ENCODE measurements around the gene PTGES3L.

The PTGES3L gene

DNA sequence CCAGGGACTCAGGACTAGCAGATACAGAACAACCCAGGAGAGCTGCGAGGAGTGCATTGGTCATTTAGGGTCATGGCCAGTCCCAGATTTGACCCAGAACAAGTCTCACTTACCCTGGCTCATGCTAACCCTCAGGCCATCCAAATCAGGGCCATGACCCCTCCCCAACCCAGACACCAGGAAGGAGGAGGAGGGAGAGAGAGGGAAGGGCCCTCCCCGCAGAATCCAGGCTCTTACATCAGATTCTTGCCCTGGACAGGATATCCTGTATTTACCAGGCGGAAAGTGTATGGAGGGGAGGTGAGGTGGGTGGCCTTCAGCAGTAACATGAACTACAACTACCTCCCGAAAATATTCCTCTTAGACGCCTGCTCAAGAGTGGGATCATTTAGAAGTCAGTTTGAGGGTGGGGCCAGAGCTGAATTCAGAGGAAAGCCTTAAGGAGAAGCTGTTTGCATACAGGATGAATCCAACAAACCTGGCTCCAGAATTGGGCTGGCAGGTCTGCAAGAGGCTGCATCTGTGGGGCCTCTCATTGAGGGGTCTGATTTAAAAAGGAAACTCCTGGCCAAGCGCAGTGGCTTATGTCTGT lies 40.2 kb upstream of the PTGES3L start:
- H3K4me3 ChIP-seq (ENCODE audit: low read length): no peak overlapping the region
- no peak overlapping the region for H3K9ac ChIP-seq (ENCODE audit: low read length)
- H3K27me3 ChIP-seq (ENCODE audit: control insufficient read depth, insufficient read depth, low read length): no peaks in the 10 kb centered on the region
- peaks cover 8% of the 10 kb centered on the region for H3K36me3 ChIP-seq (ENCODE audit: control insufficient read depth, insufficient read depth, low read length)
- peaks cover 13% of the 10 kb centered on the region for H3K4me1 ChIP-seq (ENCODE audit: control insufficient read depth, insufficient read depth, low read length)
- H3K27ac ChIP-seq (ENCODE audit: low read depth, low read length): peak overlapping the region; percentile 50

DNA sequence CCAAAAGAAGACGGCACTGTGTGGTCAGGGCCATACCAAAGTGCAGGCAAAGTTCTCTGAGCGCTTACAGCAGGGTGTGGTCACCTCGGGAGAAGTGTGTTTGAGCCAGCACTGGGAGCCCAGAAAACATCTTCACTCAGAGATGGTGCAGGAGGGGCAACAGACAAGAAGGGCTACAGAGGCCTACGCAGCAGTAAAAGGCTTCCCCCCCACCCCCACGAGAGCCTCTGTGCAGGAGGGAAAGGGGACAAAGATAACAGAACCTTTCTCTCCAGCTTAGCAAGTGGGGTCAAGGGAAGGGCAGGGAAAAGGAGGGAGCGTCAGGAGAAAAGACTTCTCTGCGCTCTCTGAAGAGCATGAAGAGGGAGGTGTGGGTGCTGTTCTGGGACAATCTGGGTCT lies 39.5 kb upstream of the PTGES3L start:
- Histone ChIP-seq H3K36me3 (ENCODE audit: control insufficient read depth, insufficient read depth, low read length) (peaks cover 12% of the 10 kb centered on the region), H3K4me1 (ENCODE audit: control insufficient read depth, insufficient read depth, low read length) (peaks cover 13% of the 10 kb centered on the region), H3K27ac (ENCODE audit: low read depth, low read length) (peak overlapping the region; percentile 50), H3K27me3 (ENCODE audit: control insufficient read depth, insufficient read depth, low read length) (no peaks in the 10 kb centered on the region), H3K9ac (ENCODE audit: low read length) (no peak overlapping the region), H3K4me3 (ENCODE audit: low read length) (peak overlapping the region; percentile 41)

DNA sequence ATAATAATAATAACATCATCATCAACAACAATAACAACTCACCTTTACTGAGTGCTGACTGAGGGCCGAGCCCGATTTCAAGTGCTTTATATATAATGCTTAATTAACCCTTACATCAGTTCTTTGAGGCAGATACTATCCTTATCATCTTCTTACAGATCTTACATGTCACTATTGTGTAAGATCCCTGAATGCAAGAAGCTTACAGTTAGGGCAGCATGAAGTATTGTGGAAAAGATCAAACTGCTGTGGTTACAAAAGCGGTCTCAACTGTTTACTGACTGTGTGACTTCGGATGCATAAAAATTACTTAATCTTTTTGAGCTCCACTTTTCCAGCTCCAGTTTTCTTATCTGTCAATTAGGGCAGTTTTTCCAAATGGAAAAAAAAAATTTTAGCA lies 39.1 kb upstream of the PTGES3L start:
- H3K4me3 ChIP-seq (ENCODE audit: low read length): peak overlapping the region; percentile 18
- H3K27ac ChIP-seq (ENCODE audit: low read depth, low read length): no peak overlapping the region
- H3K27me3 ChIP-seq (ENCODE audit: control insufficient read depth, insufficient read depth, low read length): no peaks in the 10 kb centered on the region
- H3K36me3 ChIP-seq (ENCODE audit: control insufficient read depth, insufficient read depth, low read length): peaks cover 12% of the 10 kb centered on the region
- no peak overlapping the region for H3K9ac ChIP-seq (ENCODE audit: low read length)
- H3K4me1 ChIP-seq (ENCODE audit: control insufficient read depth, insufficient read depth, low read length): peaks cover 13% of the 10 kb centered on the region

GRCh38 chr17:43018008-43018853 lies 38.4 kb upstream of the PTGES3L start:
- Histone ChIP-seq H3K4me1 (ENCODE audit: control insufficient read depth, insufficient read depth, low read length) (peaks cover 13% of the 10 kb centered on the region), H3K4me3 (ENCODE audit: low read length) (peak overlapping the region; percentile 18), H3K36me3 (ENCODE audit: control insufficient read depth, insufficient read depth, low read length) (peaks cover 16% of the 10 kb centered on the region), H3K27ac (ENCODE audit: low read depth, low read length) (no peak overlapping the region), H3K9ac (ENCODE audit: low read length) (no peak overlapping the region), H3K27me3 (ENCODE audit: control insufficient read depth, insufficient read depth, low read length) (no peaks in the 10 kb centered on the region)

DNA sequence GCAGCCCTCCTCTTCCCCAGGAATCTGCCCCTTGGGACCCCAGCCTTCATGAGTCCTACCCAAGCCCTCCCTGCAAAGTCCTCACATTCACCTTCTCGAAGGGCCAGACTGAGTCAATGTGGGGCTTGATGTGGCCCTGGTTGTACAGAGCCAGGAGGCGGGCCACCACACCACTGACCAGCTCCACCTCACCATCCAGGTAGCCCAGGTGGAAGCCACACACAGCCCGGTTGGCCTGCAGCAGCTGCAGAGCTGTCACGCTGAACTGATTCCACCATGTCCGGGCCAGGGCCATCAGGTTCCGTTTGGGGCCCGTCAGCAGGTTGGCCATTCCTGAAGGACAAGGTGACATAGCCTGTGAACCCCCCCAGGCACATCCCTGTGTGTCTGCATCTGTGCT lies 36.3 kb upstream of the PTGES3L start:
- Histone ChIP-seq H3K4me3 (ENCODE audit: low read length) (no peak overlapping the region), H3K36me3 (ENCODE audit: control insufficient read depth, insufficient read depth, low read length) (peaks cover 21% of the 10 kb centered on the region), H3K27me3 (ENCODE audit: control insufficient read depth, insufficient read depth, low read length) (no peaks in the 10 kb centered on the region), H3K27ac (ENCODE audit: low read depth, low read length) (no peak overlapping the region), H3K4me1 (ENCODE audit: control insufficient read depth, insufficient read depth, low read length) (peaks cover 13% of the 10 kb centered on the region), H3K9ac (ENCODE audit: low read length) (no peak overlapping the region)

GRCh38 chr17:43015579-43015978 lies 35.7 kb upstream of the PTGES3L start:
- Histone ChIP-seq H3K27me3 (ENCODE audit: control insufficient read depth, insufficient read depth, low read length) (no peaks in the 10 kb centered on the region), H3K4me3 (ENCODE audit: low read length) (no peak overlapping the region), H3K36me3 (ENCODE audit: control insufficient read depth, insufficient read depth, low read length) (peaks cover 21% of the 10 kb centered on the region), H3K9ac (ENCODE audit: low read length) (no peak overlapping the region), H3K4me1 (ENCODE audit: control insufficient read depth, insufficient read depth, low read length) (peaks cover 13% of the 10 kb centered on the region), H3K27ac (ENCODE audit: low read depth, low read length) (no peak overlapping the region)

GRCh38 chr17:43014649-43015542 lies 35.0 kb upstream of the PTGES3L start:
- Histone ChIP-seq H3K9ac (ENCODE audit: low read length) (no peak overlapping the region), H3K27me3 (ENCODE audit: control insufficient read depth, insufficient read depth, low read length) (no peaks in the 10 kb centered on the region), H3K4me1 (ENCODE audit: control insufficient read depth, insufficient read depth, low read length) (peaks cover 9% of the 10 kb centered on the region), H3K27ac (ENCODE audit: low read depth, low read length) (no peak overlapping the region), H3K4me3 (ENCODE audit: low read length) (no peak overlapping the region), H3K36me3 (ENCODE audit: control insufficient read depth, insufficient read depth, low read length) (peaks cover 21% of the 10 kb centered on the region)

DNA sequence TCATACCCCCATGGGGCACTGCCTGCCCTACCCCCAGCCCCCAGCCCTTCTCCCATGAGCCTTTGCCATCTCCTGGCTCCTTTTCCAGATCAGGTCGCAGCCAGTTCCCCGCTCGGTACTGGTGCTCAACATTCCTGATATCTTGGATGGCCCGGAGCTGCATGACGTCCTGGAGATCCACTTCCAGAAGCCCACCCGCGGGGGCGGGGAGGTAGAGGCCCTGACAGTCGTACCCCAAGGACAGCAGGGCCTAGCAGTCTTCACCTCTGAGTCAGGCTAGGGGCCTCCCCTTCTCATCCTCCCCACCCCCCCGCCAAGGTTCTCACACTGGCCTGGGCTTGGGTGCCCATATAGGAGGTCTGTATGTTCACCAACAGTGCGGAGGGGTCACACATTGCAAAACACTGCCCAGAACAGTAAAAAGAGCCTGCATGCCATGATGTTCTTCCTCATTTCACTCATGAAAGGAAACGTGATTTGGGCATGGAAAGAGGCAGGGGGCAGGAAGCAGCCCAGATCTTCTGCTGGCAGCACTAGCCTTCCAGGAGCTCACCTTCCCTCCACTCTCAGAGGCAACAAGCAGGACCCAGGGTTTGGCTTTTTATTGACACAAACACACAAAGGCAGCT lies 34.3 kb upstream of the PTGES3L start:
- H3K27ac ChIP-seq (ENCODE audit: low read depth, low read length): no peak overlapping the region
- no peaks in the 10 kb centered on the region for H3K27me3 ChIP-seq (ENCODE audit: control insufficient read depth, insufficient read depth, low read length)
- H3K4me1 ChIP-seq (ENCODE audit: control insufficient read depth, insufficient read depth, low read length): peaks cover 5% of the 10 kb centered on the region
- no peak overlapping the region for H3K9ac ChIP-seq (ENCODE audit: low read length)
- no peak overlapping the region for H3K4me3 ChIP-seq (ENCODE audit: low read length)
- H3K36me3 ChIP-seq (ENCODE audit: control insufficient read depth, insufficient read depth, low read length): peaks cover 21% of the 10 kb centered on the region

DNA sequence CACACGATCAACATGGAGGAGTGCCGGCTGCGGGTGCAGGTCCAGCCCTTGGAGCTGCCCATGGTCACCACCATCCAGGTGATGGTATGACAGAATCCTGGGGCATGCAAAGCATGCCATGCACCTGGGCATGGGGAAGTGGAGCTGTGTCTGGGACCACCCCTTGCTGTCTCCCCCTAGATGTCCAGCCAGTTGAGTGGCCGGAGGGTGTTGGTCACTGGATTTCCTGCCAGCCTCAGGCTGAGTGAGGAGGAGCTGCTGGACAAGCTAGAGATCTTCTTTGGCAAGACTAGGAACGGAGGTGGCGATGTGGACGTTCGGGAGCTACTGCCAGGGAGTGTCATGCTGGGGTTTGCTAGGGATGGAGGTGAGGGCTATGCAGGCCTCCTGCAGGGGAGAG lies 33.4 kb upstream of the PTGES3L start:
- H3K27me3 ChIP-seq (ENCODE audit: control insufficient read depth, insufficient read depth, low read length): no peaks in the 10 kb centered on the region
- H3K9ac ChIP-seq (ENCODE audit: low read length): peak overlapping the region; percentile 6
- H3K4me3 ChIP-seq (ENCODE audit: low read length): no peak overlapping the region
- no peak overlapping the region for H3K27ac ChIP-seq (ENCODE audit: low read depth, low read length)
- peaks cover 2% of the 10 kb centered on the region for H3K4me1 ChIP-seq (ENCODE audit: control insufficient read depth, insufficient read depth, low read length)
- peaks cover 18% of the 10 kb centered on the region for H3K36me3 ChIP-seq (ENCODE audit: control insufficient read depth, insufficient read depth, low read length)

GRCh38 chr17:43011728-43012472 lies 32.0 kb upstream of the PTGES3L start:
- Histone ChIP-seq H3K9ac (ENCODE audit: low read length) (no peak overlapping the region), H3K4me3 (ENCODE audit: low read length) (no peak overlapping the region), H3K27me3 (ENCODE audit: control insufficient read depth, insufficient read depth, low read length) (no peaks in the 10 kb centered on the region), H3K27ac (ENCODE audit: low read depth, low read length) (no peak overlapping the region), H3K36me3 (ENCODE audit: control insufficient read depth, insufficient read depth, low read length) (peaks cover 14% of the 10 kb centered on the region), H3K4me1 (ENCODE audit: control insufficient read depth, insufficient read depth, low read length) (no peaks in the 10 kb centered on the region)

- Histone ChIP-seq H3K9ac (ENCODE audit: low read length) (no peak overlapping the region), H3K27me3 (ENCODE audit: control insufficient read depth, insufficient read depth, low read length) (no peaks in the 10 kb centered on the region), H3K4me3 (ENCODE audit: low read length) (no peak overlapping the region), H3K36me3 (ENCODE audit: control insufficient read depth, insufficient read depth, low read length) (peaks cover 14% of the 10 kb centered on the region), H3K4me1 (ENCODE audit: control insufficient read depth, insufficient read depth, low read length) (peaks cover 3% of the 10 kb centered on the region), H3K27ac (ENCODE audit: low read depth, low read length) (no peak overlapping the region)
These were observed 30.9 kb upstream of the PTGES3L start for GRCh38 chr17:43010667-43011308.

Measured in rectal smooth muscle tissue (tissue), 1 donor.